HG03521 (cell line): ENCODE data around the gene HDHD2.
"Not testable (repeated sequence)": the region's sequence is repeated elsewhere in the genome, so short reads cannot be mapped to it uniquely, and the experiment has no call there.

Source experiments
- ATAC-seq: cut with Tn5 transposase; IDR thresholded peaks from one replicate; pipeline ENCODE4 v1.9.1; 2021; ENCODE audit warnings: mild to moderate bottlenecking, moderate library complexity; ENCODE audit not compliant: unreplicated experiment

Gene HDHD2

GRCh38 chr18:47150029-47150823 lies at the start of gene HDHD2:
Gene HDHD2, minus strand, starts transcription at chr18:47150500. Its CDS starts 14,061 bp downstream, at chr18:47136439.
- ATAC-seq, result peak; percentile 77

- ATAC-seq, result not testable (repeated sequence)
Measured at GRCh38 chr18:47195961-47196360, 45.7 kb upstream of the HDHD2 start.

- ATAC-seq, result no peak
Measured at GRCh38 chr18:47191961-47192360, 41.7 kb upstream of the HDHD2 start.

GRCh38 chr18:47187721-47188120 lies 37.4 kb upstream of the HDHD2 start:
- no peak for ATAC-seq

GRCh38 chr18:47184419-47185050 lies 34.2 kb upstream of the HDHD2 start:
- no peak for ATAC-seq

GRCh38 chr18:47182156-47182555 lies 31.9 kb upstream of the HDHD2 start:
- not testable (repeated sequence) for ATAC-seq

GRCh38 chr18:47180765-47181164 lies 30.5 kb upstream of the HDHD2 start:
- no peak for ATAC-seq

- ATAC-seq, result no peak
Measured at GRCh38 chr18:47179520-47179919, 29.2 kb upstream of the HDHD2 start.

GRCh38 chr18:47175898-47176575 lies 25.7 kb upstream of the HDHD2 start, which contains the start of gene IER3IP1:
Gene IER3IP1, minus strand, starts transcription at chr18:47176364. Its CDS starts 87 bp downstream, at chr18:47176277.
- ATAC-seq, result peak; percentile 86

GRCh38 chr18:47175283-47175897 lies 25.1 kb upstream of the HDHD2 start:
- ATAC-seq, result peak; percentile 5

- ATAC-seq, result no peak
Measured at GRCh38 chr18:47174545-47175116, 24.3 kb upstream of the HDHD2 start.

- ATAC-seq, result no peak
Measured at GRCh38 chr18:47172476-47172875, 22.2 kb upstream of the HDHD2 start.

- ATAC-seq, result no peak
Measured at GRCh38 chr18:47168913-47169312, 18.6 kb upstream of the HDHD2 start.

- no peak for ATAC-seq
Measured at GRCh38 chr18:47168509-47168908, 18.2 kb upstream of the HDHD2 start.

- ATAC-seq, result no peak
Measured at GRCh38 chr18:47166294-47166693, 16.0 kb upstream of the HDHD2 start.

GRCh38 chr18:47163241-47163640 lies 12.9 kb upstream of the HDHD2 start:
- ATAC-seq, result peak; percentile 75

GRCh38 chr18:47160256-47160655 lies 10.0 kb upstream of the HDHD2 start:
- ATAC-seq, result no peak

- ATAC-seq, result not testable (repeated sequence)
Measured at GRCh38 chr18:47158404-47158803, 8.1 kb upstream of the HDHD2 start.

GRCh38 chr18:47151439-47151838 lies 1.1 kb upstream of the HDHD2 start:
- ATAC-seq, result no peak

- ATAC-seq, result peak; percentile 16
Measured at GRCh38 chr18:47150824-47151366, 595 bp upstream of the HDHD2 start.
